ENCODE data around the gene GTPBP1. TPM values are rescaled to one million over a fixed set of nuclear protein-coding genes. Genes with fewer than 3 reads are reported as not detected.

The GTPBP1 gene
- total RNA-seq, 1 experiment from 2014 or later: 19.3 TPM

- DNase-seq (ENCODE audit: low read depth): no peak
- in situ Hi-C loops (cut with HindIII; ENCODE audit: low pct_unique_long_range_greater_than_20kb, low sequenced_read_pairs): no loop called here
These were observed 13.5 kb downstream of the GTPBP1 start for GRCh38 chr22:38719196-38719595.

DNA sequence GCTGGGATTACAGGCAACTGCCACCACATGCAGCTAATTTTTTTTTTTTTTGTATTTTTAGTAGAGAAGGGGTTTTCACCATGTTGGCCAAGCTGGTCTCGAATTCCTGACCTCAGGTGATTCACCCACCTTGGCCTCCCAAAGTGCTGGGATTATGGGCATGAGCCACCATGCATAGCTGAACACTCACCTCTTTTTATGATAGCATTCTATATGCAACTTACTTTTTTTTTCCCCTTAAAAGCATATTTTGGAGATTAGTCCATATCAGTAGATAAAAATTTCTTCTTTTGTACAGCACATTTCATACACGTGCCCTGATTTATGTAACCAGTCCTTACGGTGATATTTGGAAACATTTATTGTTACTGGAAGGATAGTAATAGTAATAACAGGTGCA lies 14.6 kb downstream of the GTPBP1 start:
- in situ Hi-C loops (cut with HindIII; ENCODE audit: low pct_unique_long_range_greater_than_20kb, low sequenced_read_pairs): no loop called here
- DNase-seq (ENCODE audit: low read depth): no peak

GRCh38 chr22:38721551-38721950 lies 15.8 kb downstream of the GTPBP1 start:
- DNase-seq (ENCODE audit: low read depth): no peak
- in situ Hi-C loops (cut with HindIII; ENCODE audit: low pct_unique_long_range_greater_than_20kb, low sequenced_read_pairs): no loop called here

DNA sequence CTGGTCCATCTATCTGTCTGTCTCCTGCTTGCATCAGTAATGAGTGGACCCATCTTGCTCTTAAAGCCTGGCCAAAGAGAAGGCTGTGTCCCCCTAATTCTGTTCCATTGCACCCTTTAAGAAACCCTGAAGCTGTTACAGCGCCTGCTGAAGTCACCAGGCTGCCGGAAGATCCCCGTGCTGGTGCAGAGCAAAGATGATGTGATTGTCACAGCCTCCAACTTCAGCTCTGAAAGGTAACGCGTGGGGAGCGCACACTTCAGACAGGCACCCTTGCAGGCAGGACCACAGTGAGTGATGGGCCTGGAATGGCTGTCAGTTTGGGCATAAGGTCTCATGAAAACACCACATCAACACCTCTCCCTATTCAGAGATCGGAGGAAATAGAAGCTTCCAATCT lies 18.4 kb downstream of the GTPBP1 start:
- in situ Hi-C loops (cut with HindIII; ENCODE audit: low pct_unique_long_range_greater_than_20kb, low sequenced_read_pairs): no loop called here
- no peak for DNase-seq (ENCODE audit: low read depth)

DNA sequence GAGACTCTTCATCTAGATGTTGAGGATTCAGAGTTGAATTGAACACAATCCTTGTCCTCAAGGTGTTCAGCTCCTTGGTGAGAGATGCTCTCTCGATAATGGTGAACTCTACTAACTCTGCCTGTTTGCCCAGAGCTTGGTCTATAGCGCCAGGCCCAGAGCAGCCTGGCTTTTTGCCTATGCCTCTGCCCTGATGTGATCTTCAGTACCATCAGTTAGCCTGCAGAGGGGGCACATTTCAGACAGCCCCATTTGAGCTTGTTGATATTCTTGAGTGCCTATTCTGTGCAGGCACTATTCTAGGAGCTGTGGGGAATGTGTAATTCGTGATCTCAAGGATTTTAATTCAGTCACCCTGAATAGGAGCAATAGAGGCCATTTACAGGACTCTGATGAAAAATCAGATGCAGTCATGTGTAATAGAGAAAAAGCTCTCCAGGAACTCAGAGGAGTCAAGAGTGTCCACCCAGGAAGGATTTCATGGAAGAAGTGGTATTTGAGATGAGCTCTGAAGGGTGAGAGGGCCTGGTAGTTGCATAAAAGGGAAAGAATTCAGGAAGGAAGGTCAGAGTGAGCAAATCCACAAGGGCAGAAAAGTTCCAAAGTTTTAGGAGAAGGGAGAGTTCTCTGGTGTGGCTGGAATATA lies 19.3 kb downstream of the GTPBP1 start:
- no peak for DNase-seq (ENCODE audit: low read depth)
- in situ Hi-C loops (cut with HindIII; ENCODE audit: low pct_unique_long_range_greater_than_20kb, low sequenced_read_pairs): no loop called here

GRCh38 chr22:38725900-38726655 lies 20.3 kb downstream of the GTPBP1 start:
- no peak for DNase-seq (ENCODE audit: low read depth)
- in situ Hi-C loops (cut with HindIII; ENCODE audit: low pct_unique_long_range_greater_than_20kb, low sequenced_read_pairs): no loop called here

DNA sequence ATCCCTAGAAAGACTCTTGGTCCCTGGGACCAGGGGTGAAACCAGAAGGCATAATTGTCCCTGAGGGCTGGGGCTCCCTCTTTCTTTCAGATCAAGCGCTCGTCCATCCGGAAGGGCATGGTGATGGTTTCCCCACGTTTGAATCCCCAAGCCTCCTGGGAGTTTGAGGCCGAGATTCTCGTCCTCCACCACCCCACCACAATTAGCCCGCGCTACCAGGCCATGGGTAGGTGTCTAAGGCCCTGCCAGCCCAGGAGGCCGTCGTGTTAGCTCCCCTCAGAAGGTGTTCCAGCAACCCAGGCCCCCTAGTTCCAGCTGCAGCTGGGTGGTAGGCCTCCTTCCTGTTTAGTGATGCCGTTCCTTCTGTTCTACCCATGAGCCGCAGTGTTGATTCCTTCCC lies 21.4 kb downstream of the GTPBP1 start:
- in situ Hi-C loops (cut with HindIII; ENCODE audit: low pct_unique_long_range_greater_than_20kb, low sequenced_read_pairs): no loop called here
- no peak for DNase-seq (ENCODE audit: low read depth)

DNA sequence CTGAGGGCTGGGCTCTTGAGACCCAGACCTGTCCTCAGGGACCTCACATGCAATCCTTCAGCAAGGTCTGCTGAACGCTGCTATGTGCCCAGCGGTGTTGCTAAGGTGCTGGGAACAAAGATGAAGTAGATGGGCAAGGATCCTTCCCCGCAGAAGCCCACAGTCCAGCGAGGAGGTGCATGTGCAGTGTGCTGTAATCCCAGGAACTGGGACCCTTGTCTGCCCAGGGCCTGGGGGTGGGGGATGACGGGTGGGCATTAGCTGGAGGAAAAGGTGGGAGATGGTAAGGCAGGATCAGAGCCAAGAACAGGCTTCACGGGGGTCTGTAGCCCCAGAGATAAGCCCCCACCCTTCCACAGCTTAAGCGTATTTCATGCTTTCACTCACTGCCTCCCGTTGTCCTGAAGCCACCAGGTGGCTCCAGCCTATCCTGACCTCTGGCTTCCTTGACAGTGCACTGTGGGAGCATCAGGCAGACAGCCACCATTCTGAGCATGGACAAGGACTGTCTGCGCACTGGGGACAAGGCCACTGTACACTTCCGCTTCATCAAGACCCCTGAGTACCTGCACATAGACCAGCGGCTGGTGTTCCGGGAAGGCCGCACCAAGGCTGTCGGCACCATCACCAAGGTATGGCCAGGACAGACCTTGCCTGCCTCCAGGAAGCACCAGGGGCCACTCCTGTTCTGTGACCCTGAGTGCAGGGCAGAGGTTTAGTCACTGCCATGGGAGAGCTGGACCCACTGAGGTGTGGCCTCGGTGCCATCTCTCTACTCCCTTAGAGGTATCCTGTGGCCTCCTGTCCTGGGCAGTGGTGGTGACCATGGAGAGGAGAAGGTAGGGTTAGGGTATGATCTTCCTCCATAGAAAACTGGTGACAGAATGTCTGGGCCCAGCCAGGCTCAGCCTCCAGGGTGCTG lies 22.0 kb downstream of the GTPBP1 start:
- DNase-seq (ENCODE audit: low read depth): no peak
- in situ Hi-C loops (cut with HindIII; ENCODE audit: low pct_unique_long_range_greater_than_20kb, low sequenced_read_pairs): no loop called here

- no peak for DNase-seq (ENCODE audit: low read depth)
- in situ Hi-C loops (cut with HindIII; ENCODE audit: low pct_unique_long_range_greater_than_20kb, low sequenced_read_pairs): no loop called here
These were observed 23.4 kb downstream of the GTPBP1 start for GRCh38 chr22:38728871-38729796.

GRCh38 chr22:38729946-38730345 lies 24.2 kb downstream of the GTPBP1 start:
- no peak for DNase-seq (ENCODE audit: low read depth)
- in situ Hi-C loops (cut with HindIII; ENCODE audit: low pct_unique_long_range_greater_than_20kb, low sequenced_read_pairs): no loop called here

- DNase-seq (ENCODE audit: low read depth): no peak
- in situ Hi-C loops (cut with HindIII; ENCODE audit: low pct_unique_long_range_greater_than_20kb, low sequenced_read_pairs): no loop called here
These were observed 24.7 kb downstream of the GTPBP1 start for GRCh38 chr22:38730411-38730871.

DNA sequence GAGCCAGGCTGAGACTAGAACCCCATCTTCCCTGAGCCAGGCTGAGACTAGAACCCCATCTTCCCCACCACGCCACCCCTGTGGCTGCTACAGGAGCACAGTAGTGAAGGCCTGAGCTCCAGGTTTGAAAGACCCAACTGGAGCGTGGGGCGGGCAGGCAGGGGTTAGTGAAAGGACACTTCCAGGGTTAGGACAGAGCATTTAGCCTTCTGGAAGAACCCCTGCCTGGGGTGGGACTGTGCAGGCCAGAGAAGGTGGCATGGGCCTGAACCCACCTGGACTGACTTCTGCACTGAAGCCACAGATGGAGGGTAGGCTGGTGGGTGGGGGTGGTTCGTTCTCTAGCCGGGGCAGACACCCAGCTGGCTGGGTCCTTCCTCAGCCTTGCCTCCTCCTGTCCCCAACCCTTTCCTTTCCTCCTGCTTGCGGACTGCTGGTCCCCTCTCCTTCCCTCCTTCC lies 26.0 kb downstream of the GTPBP1 start:
- no peak for DNase-seq (ENCODE audit: low read depth)
- in situ Hi-C loops (cut with HindIII; ENCODE audit: low pct_unique_long_range_greater_than_20kb, low sequenced_read_pairs): no loop called here

GRCh38 chr22:38732251-38732815 lies 26.6 kb downstream of the GTPBP1 start:
- in situ Hi-C loops (cut with HindIII; ENCODE audit: low pct_unique_long_range_greater_than_20kb, low sequenced_read_pairs): no loop called here
- no peak for DNase-seq (ENCODE audit: low read depth)

GRCh38 chr22:38733329-38733723 lies 27.6 kb downstream of the GTPBP1 start:
- in situ Hi-C loops (cut with HindIII; ENCODE audit: low pct_unique_long_range_greater_than_20kb, low sequenced_read_pairs): no loop called here
- no peak for DNase-seq (ENCODE audit: low read depth)

DNA sequence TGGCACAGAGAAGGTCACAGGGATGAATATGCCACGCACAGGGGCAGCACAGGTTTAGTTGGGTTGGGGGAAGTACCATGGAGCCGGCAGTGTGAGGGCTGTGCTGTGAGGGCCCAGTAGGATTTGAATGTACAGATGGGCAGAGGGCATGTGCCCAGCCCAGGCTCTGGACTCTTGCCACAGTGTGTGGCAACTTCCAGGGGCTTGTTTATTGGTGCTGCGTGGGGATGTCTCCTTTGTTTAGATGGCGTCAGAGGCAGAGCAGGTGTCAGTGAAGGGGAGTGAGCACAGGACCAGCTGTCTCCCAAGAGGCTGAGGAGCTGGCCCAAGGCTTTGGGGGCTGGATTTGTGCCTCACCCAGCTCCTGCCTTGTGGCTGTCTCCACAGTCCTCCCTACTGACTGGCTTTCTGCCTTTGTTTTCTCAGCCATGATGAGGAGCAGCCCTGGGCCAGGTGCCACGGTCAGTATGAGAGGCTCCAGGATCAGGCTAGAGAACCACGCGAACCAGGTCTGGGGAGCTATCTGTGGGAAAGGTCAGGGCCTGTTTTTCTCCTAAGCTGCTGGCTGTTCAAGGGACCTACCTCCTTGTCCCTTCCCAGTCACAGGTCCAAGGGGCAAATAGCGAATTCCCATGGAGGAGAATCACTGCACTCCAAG lies 28.1 kb downstream of the GTPBP1 start:
- DNase-seq (ENCODE audit: low read depth): no peak
- in situ Hi-C loops (cut with HindIII; ENCODE audit: low pct_unique_long_range_greater_than_20kb, low sequenced_read_pairs): no loop called here

- in situ Hi-C loops (cut with HindIII; ENCODE audit: low pct_unique_long_range_greater_than_20kb, low sequenced_read_pairs): no loop called here
- DNase-seq (ENCODE audit: low read depth): no peak
These were observed 28.8 kb downstream of the GTPBP1 start for GRCh38 chr22:38734421-38735100.

GRCh38 chr22:38735126-38735464 lies 29.4 kb downstream of the GTPBP1 start:
- DNase-seq (ENCODE audit: low read depth): no peak
- in situ Hi-C loops (cut with HindIII; ENCODE audit: low pct_unique_long_range_greater_than_20kb, low sequenced_read_pairs): no loop called here
